M059J (cell line): ENCODE measurements around the gene TUBA4B. TPM values are rescaled to one million over a fixed set of nuclear protein-coding genes. Genes with fewer than 3 reads are reported as not detected.
"Not testable (repeated sequence)": the region's sequence is repeated elsewhere in the genome, so short reads cannot be mapped to it uniquely, and the experiment has no call there.

Experiments used
- DNase-seq: peaks from one replicate; pipeline ENCODE4 v3.0.0-alpha.2; 2012; ENCODE audit warnings: low read depth
- total RNA-seq: library from RNA; depleted of rRNA; stranded (reverse); fragments of >200 nt; shearing (Covaris generic); gene quantifications from 2 replicates; pipeline ENCODE4 v1.2.3, GENCODE V29; 2014

TUBA4B gene
- total RNA-seq, 1 experiment from 2014 or later: not detected

- DNase-seq: peak; percentile 96
Measured at GRCh38 chr2:219274361-219274921, 21.4 kb downstream of the TUBA4B start.

- DNase-seq: peak; percentile 78
Measured at GRCh38 chr2:219277703-219278654, 24.9 kb downstream of the TUBA4B start.

- DNase-seq: no peak
Measured at GRCh38 chr2:219278655-219279150, 25.7 kb downstream of the TUBA4B start.

- DNase-seq: peak; percentile 99
Measured at GRCh38 chr2:219279151-219279915, 26.3 kb downstream of the TUBA4B start, which contains the start of gene DNAJB2. TSS of gene DNAJB2 (plus strand) at chr2:219279366. CDS start at chr2:219279834, 468 bp downstream.

GRCh38 chr2:219279916-219280516 lies 27.0 kb downstream of the TUBA4B start:
- no peak for DNase-seq

GRCh38 chr2:219280651-219281050 lies 27.6 kb downstream of the TUBA4B start:
- DNase-seq: no peak

GRCh38 chr2:219281588-219281987 lies 28.5 kb downstream of the TUBA4B start:
- DNase-seq: no peak

GRCh38 chr2:219282375-219282774 lies 29.3 kb downstream of the TUBA4B start:
- DNase-seq: no peak

- DNase-seq: no peak
Measured at GRCh38 chr2:219282943-219283581, 30.0 kb downstream of the TUBA4B start.

- no peak for DNase-seq
Measured at GRCh38 chr2:219284501-219285372, 31.7 kb downstream of the TUBA4B start.

- no peak for DNase-seq
Measured at GRCh38 chr2:219285373-219285735, 32.3 kb downstream of the TUBA4B start.

GRCh38 chr2:219285894-219286425 lies 32.9 kb downstream of the TUBA4B start:
- DNase-seq: no peak

- DNase-seq: peak; percentile 57
Measured at GRCh38 chr2:219286436-219287115, 33.5 kb downstream of the TUBA4B start.

- not testable (repeated sequence) for DNase-seq
Measured at GRCh38 chr2:219287116-219287440, 34.0 kb downstream of the TUBA4B start.

GRCh38 chr2:219287580-219288265 lies 34.7 kb downstream of the TUBA4B start:
- DNase-seq: no peak

- no peak for DNase-seq
Measured at GRCh38 chr2:219289195-219289536, 36.1 kb downstream of the TUBA4B start.

- peak; percentile 66 for DNase-seq
Measured at GRCh38 chr2:219289537-219290361, 36.7 kb downstream of the TUBA4B start.
